ENCODE data around the gene FADD. TPM values are rescaled to one million over a fixed set of nuclear protein-coding genes. Genes with fewer than 3 reads are reported as not detected.

FADD gene
- total RNA-seq, 4 donors from 2014 or later: 17.9 to 24.5 (median 21.0) TPM

- no peak for DNase-seq (ENCODE audit: low spot score in 2 of 2)
- WGBS, 2 donors: 67 to 74% methylated on average over 3 of the region's 3 CpGs
- no peak for TF ChIP-seq POLR2A (IDR thresholded peaks at IDR 0.05)
- TF ChIP-seq, protein P1, sequence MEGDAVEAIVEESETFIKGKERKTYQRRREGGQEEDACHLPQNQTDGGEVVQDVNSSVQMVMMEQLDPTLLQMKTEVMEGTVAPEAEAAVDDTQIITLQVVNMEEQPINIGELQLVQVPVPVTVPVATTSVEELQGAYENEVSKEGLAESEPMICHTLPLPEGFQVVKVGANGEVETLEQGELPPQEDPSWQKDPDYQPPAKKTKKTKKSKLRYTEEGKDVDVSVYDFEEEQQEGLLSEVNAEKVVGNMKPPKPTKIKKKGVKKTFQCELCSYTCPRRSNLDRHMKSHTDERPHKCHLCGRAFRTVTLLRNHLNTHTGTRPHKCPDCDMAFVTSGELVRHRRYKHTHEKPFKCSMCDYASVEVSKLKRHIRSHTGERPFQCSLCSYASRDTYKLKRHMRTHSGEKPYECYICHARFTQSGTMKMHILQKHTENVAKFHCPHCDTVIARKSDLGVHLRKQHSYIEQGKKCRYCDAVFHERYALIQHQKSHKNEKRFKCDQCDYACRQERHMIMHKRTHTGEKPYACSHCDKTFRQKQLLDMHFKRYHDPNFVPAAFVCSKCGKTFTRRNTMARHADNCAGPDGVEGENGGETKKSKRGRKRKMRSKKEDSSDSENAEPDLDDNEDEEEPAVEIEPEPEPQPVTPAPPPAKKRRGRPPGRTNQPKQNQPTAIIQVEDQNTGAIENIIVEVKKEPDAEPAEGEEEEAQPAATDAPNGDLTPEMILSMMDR (IDR thresholded peaks at IDR 0.05): no peak
- intact Hi-C loops (cut with DNase I; ENCODE audit: low total_unique reads): loop anchor here (5.0 kb wide), 1 partner anchor 1162 kb away; no protein-coding TSS in a partner anchor
- H3K4me3 ChIP-seq (ENCODE audit: low read depth, poor library complexity, severe bottlenecking): no peak overlapping the region
Measured at GRCh38 chr11:70220136-70220535, 17.0 kb downstream of the FADD start.

GRCh38 chr11:70220920-70221319 lies 17.8 kb downstream of the FADD start:
- no peak for DNase-seq (ENCODE audit: low spot score in 2 of 2)
- TF ChIP-seq POLR2A (IDR thresholded peaks at IDR 0.05): no peak
- TF ChIP-seq, protein P1 (IDR thresholded peaks at IDR 0.05): no peak
- intact Hi-C loops (cut with DNase I; ENCODE audit: low total_unique reads): loop anchor here (5.0 kb wide), 1 partner anchor 1161 kb away; no protein-coding TSS in a partner anchor
- 82 to 89% methylated on average over 1 of the region's 1 CpG for WGBS, 2 donors
- H3K4me3 ChIP-seq (ENCODE audit: low read depth, poor library complexity, severe bottlenecking): no peak overlapping the region

- DNase-seq (ENCODE audit: low spot score in 2 of 2): no peak
- TF ChIP-seq POLR2A (IDR thresholded peaks at IDR 0.05): no peak
- TF ChIP-seq, protein P1 (IDR thresholded peaks at IDR 0.05): no peak
- 50 to 73% methylated on average over 8 of the region's 8 CpGs for WGBS, 2 donors
- intact Hi-C loops (cut with DNase I; ENCODE audit: low total_unique reads): no loop called here
- H3K4me3 ChIP-seq (ENCODE audit: low read depth, poor library complexity, severe bottlenecking): no peak overlapping the region
Measured at GRCh38 chr11:70225681-70226177, 22.6 kb downstream of the FADD start.

DNA sequence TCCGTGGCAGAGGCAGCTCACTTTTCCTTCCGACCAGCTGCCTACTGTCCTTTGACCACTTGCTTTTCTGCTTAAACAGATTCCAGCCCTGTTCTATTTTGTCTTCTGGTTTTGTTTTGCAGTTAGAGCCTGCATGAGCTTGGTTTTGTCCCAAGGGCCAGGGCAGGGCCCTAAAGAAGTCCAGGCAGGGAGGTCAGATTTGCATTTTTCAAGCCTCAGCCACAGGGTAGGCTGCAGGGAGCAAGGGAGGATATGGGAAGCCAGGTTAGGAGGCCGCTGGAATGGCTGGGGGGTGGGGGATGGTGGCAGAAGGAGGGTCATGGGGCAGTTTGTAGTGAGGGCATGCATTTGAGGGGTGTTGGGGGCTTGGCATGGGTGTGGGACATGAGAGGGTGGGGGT lies 23.1 kb downstream of the FADD start:
- WGBS, 2 donors: 79 to 90% methylated on average over 3 of the region's 3 CpGs
- no peak overlapping the region for H3K4me3 ChIP-seq (ENCODE audit: low read depth, poor library complexity, severe bottlenecking)
- intact Hi-C loops (cut with DNase I; ENCODE audit: low total_unique reads): no loop called here
- no peak for DNase-seq (ENCODE audit: low spot score in 2 of 2)
- TF ChIP-seq, protein P1 (IDR thresholded peaks at IDR 0.05): no peak
- no peak for TF ChIP-seq POLR2A (IDR thresholded peaks at IDR 0.05)

DNA sequence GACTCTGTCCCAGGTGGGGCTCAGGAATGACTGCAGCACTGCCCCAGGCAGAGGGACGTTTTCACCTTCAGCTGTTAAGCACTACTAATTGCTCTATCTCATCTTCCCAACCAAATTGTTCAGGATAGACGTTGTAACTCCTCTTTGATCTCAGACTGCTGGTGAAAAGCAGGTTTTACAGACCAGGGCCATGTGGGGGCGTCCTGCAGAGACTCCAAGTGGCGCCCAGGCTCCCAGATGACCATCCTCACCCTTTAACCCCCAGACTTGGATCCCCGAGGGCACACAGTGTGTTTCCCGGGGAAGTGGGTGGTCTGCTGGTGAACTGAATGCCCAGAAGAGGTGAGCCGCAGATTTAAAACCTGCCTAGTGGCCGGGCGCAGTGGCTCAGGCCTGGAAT lies 23.9 kb downstream of the FADD start:
- no peak overlapping the region for H3K4me3 ChIP-seq (ENCODE audit: low read depth, poor library complexity, severe bottlenecking)
- no peak for DNase-seq (ENCODE audit: low spot score in 2 of 2)
- TF ChIP-seq, protein P1 (IDR thresholded peaks at IDR 0.05): no peak
- no peak for TF ChIP-seq POLR2A (IDR thresholded peaks at IDR 0.05)
- intact Hi-C loops (cut with DNase I; ENCODE audit: low total_unique reads): no loop called here
- WGBS, 2 donors: 56 to 60% methylated on average over 9 of the region's 9 CpGs

GRCh38 chr11:70229737-70230136 lies 26.6 kb downstream of the FADD start:
- TF ChIP-seq, protein P1 (IDR thresholded peaks at IDR 0.05): no peak
- TF ChIP-seq POLR2A (IDR thresholded peaks at IDR 0.05): no peak
- intact Hi-C loops (cut with DNase I; ENCODE audit: low total_unique reads): no loop called here
- WGBS, 2 donors: 87 to 93% methylated on average over 8 to 10 of the region's 10 CpGs
- H3K4me3 ChIP-seq (ENCODE audit: low read depth, poor library complexity, severe bottlenecking): no peak overlapping the region
- no peak for DNase-seq (ENCODE audit: low spot score in 2 of 2)

Data from lower leg skin (tissue), 4 donors.